Neural cell (in vitro differentiated cells): ENCODE data around the gene PLCB1. TPM values are rescaled to one million over a fixed set of nuclear protein-coding genes. Genes with fewer than 3 reads are reported as not detected.

Experiments used
- H2AFZ ChIP-seq: fragments of 200-600, 300-800 bp; sonication (generic), shearing (Covaris generic); 2 replicates; pipeline ENCODE4 v1.6.0; 2014; ENCODE audit warnings: low read depth, mild to moderate bottlenecking, antibody characterized with exemption, low read length, moderate library complexity
- H3F3A ChIP-seq: fragments of 200-600 bp; shearing (Covaris generic); 2 replicates; pipeline ENCODE4 v1.6.1; 2016; ENCODE audit warnings: mild to moderate bottlenecking, moderate library complexity, mixed read lengths, antibody characterized with exemption, low read length; ENCODE audit not compliant: insufficient read depth, poor library complexity, severe bottlenecking
- H3K27ac ChIP-seq: fragments of 200-600, 300-800 bp; sonication (generic), shearing (Covaris generic); 2 replicates; pipeline ENCODE4 v1.5.1; 2014; ENCODE audit warnings: mild to moderate bottlenecking, low read length, moderate library complexity
- H3K27me3 ChIP-seq: fragments of 300-800, 200-600 bp; sonication (generic), shearing (Covaris generic); 2 replicates; pipeline ENCODE4 v1.6.0; 2014; ENCODE audit warnings: mild to moderate bottlenecking, low read depth, low read length, moderate library complexity; ENCODE audit not compliant: insufficient read depth
- H3K36me3 ChIP-seq: fragments of 300-800, 200-600 bp; sonication (generic), shearing (Covaris generic); 2 replicates; pipeline ENCODE4 v1.5.1; 2014; ENCODE audit warnings: mild to moderate bottlenecking, antibody characterized with exemption, low read length, moderate library complexity; ENCODE audit not compliant: insufficient read depth
- H3K4me2 ChIP-seq: fragments of 300-800, 200-600 bp; sonication (generic), shearing (Covaris generic); 2 replicates; pipeline ENCODE4 v1.6.0; 2014; ENCODE audit warnings: mild to moderate bottlenecking, low read length
- H3K4me3 ChIP-seq: fragments of 300-800, 200-600 bp; sonication (generic), shearing (Covaris generic); 2 replicates; pipeline ENCODE4 v1.5.1; 2014; ENCODE audit warnings: mild to moderate bottlenecking, low read length, moderate library complexity
- H3K79me2 ChIP-seq: fragments of 200-600 bp; shearing (Covaris generic); replicated peaks from 2 replicates; pipeline ENCODE4 v1.6.0; 2014; ENCODE audit warnings: mild to moderate bottlenecking, low read length, moderate library complexity; ENCODE audit not compliant: insufficient read depth
- H3K9ac ChIP-seq: fragments of 300-800, 200-600 bp; sonication (generic), shearing (Covaris generic); 2 replicates; pipeline ENCODE4 v1.6.1; 2016; ENCODE audit warnings: mild to moderate bottlenecking, low read length, mixed read lengths
- H3K9me2 ChIP-seq: fragments of 200-600 bp; shearing (Covaris generic); 2 replicates; pipeline ENCODE4 v1.6.1; 2016; ENCODE audit warnings: mild to moderate bottlenecking, low read length, mixed read lengths; ENCODE audit not compliant: insufficient read depth
- H3K9me3 ChIP-seq: fragments of 200-600, 300-800 bp; sonication (generic), shearing (Covaris generic); 2 replicates; pipeline ENCODE4 v1.6.1; 2016; ENCODE audit warnings: mild to moderate bottlenecking, mixed run types, low read length, moderate library complexity, mixed read lengths
- H4K20me1 ChIP-seq: fragments of 200-600 bp; shearing (Covaris generic); 2 replicates; pipeline ENCODE4 v1.6.1; 2016; ENCODE audit warnings: mild to moderate bottlenecking, mixed run types; ENCODE audit not compliant: insufficient read depth
- CTCF ChIP-seq: fragments of 450-650 bp; IDR thresholded peaks from 2 replicates; pipeline ENCODE4 v1.5.1; 2014; ENCODE audit warnings: antibody characterized with exemption, mild to moderate bottlenecking, moderate library complexity; ENCODE audit not compliant: poor library complexity, severe bottlenecking
- EP300 ChIP-seq: fragments of 450-650 bp; conservative IDR thresholded peaks from 2 replicates; pipeline ENCODE4 v1.6.1; 2014; ENCODE audit warnings: antibody characterized with exemption, mild to moderate bottlenecking, moderate library complexity; ENCODE audit not compliant: poor library complexity, severe bottlenecking
- EZH2 ChIP-seq: fragments of 200-600, 300-800 bp; shearing (Covaris generic), sonication (generic); IDR thresholded peaks from 2 replicates; pipeline ENCODE4 v1.6.1; 2014; ENCODE audit warnings: antibody characterized with exemption, low read length, borderline replicate concordance, mild to moderate bottlenecking; ENCODE audit not compliant: insufficient read depth, poor library complexity, severe bottlenecking
- MXI1 ChIP-seq: fragments of 450-650 bp; conservative IDR thresholded peaks from 2 replicates; pipeline ENCODE4 v1.6.1; 2014; ENCODE audit warnings: antibody characterized with exemption, mild to moderate bottlenecking; ENCODE audit not compliant: poor library complexity, severe bottlenecking
- POLR2AphosphoS5 ChIP-seq: IDR thresholded peaks from 2 replicates; pipeline ENCODE4 v1.6.1; 2012
- RAD21 ChIP-seq: fragments of 450-650 bp; conservative IDR thresholded peaks from 2 replicates; pipeline ENCODE4 v1.6.1; 2014; ENCODE audit warnings: antibody characterized with exemption, mild to moderate bottlenecking, moderate library complexity
- REST ChIP-seq: IDR thresholded peaks from 2 replicates; pipeline ENCODE4 v1.6.1; 2012; ENCODE audit warnings: borderline replicate concordance
- SMC3 ChIP-seq: fragments of 450-650 bp; conservative IDR thresholded peaks from 2 replicates; pipeline ENCODE4 v1.6.1; 2014; ENCODE audit warnings: antibody characterized with exemption, mild to moderate bottlenecking, moderate library complexity; ENCODE audit not compliant: poor library complexity
- TAF1 ChIP-seq: IDR thresholded peaks from 2 replicates; pipeline ENCODE4 v1.6.1; 2012; ENCODE audit warnings: low read depth
- polyA plus RNA-seq: library from polyadenylated mRNA; depleted of rRNA; stranded (reverse); fragments of >200 nt; gene quantifications from 2 replicates; pipeline ENCODE4 v1.2.3, GENCODE V29; 2014

PLCB1 gene
- polyA plus RNA-seq, 1 donor from 2014 or later, result 11.4 TPM

GRCh38 chr20:8303651-8304050 lies 171.6 kb downstream of the PLCB1 start:
- H3K36me3 ChIP-seq, result no peaks in the 10 kb centered on the region
- H4K20me1 ChIP-seq, result no peaks in the 10 kb centered on the region
- H3K4me2 ChIP-seq, result no peak overlapping the region
- H3K79me2 ChIP-seq, result no peaks in the 10 kb centered on the region
- no peak for TF ChIP-seq POLR2AphosphoS5
- TF ChIP-seq MXI1, result no peak
- TF ChIP-seq SMC3, result no peak
- no peak for TF ChIP-seq EZH2
- TF ChIP-seq TAF1, result no peak
- TF ChIP-seq REST, result no peak
- no peak for TF ChIP-seq EP300
- no peak for TF ChIP-seq CTCF
- no peak for TF ChIP-seq RAD21
- H3K9me3 ChIP-seq, result no peaks in the 10 kb centered on the region
- H3K9ac ChIP-seq, result no peak overlapping the region
- H3K27ac ChIP-seq, result no peak overlapping the region
- H3F3A ChIP-seq, result no peaks in the 10 kb centered on the region
- H2AFZ ChIP-seq, result no peak overlapping the region
- no peaks in the 10 kb centered on the region for H3K9me2 ChIP-seq
- no peaks in the 10 kb centered on the region for H3K27me3 ChIP-seq
- H3K4me3 ChIP-seq, result no peak overlapping the region

GRCh38 chr20:8304124-8304816 lies 172.2 kb downstream of the PLCB1 start:
- H3K9ac ChIP-seq, result no peak overlapping the region
- H3K36me3 ChIP-seq, result no peaks in the 10 kb centered on the region
- no peak overlapping the region for H3K27ac ChIP-seq
- H3F3A ChIP-seq, result no peaks in the 10 kb centered on the region
- no peak overlapping the region for H3K4me3 ChIP-seq
- no peaks in the 10 kb centered on the region for H3K9me2 ChIP-seq
- no peaks in the 10 kb centered on the region for H3K9me3 ChIP-seq
- TF ChIP-seq TAF1 (no peak), RAD21 (no peak), EP300 (no peak), MXI1 (no peak), EZH2 (no peak), SMC3 (no peak), REST (no peak), CTCF (no peak), POLR2AphosphoS5 (no peak)
- no peak overlapping the region for H2AFZ ChIP-seq
- no peaks in the 10 kb centered on the region for H4K20me1 ChIP-seq
- H3K79me2 ChIP-seq, result no peaks in the 10 kb centered on the region
- no peaks in the 10 kb centered on the region for H3K27me3 ChIP-seq
- H3K4me2 ChIP-seq, result no peak overlapping the region
